LNCaP clone FGC (cell line): ENCODE results near the gene SP8.

Source experiments
- DNase-seq: peaks from one replicate; pipeline ENCODE4 v3.0.0-alpha.2; 2011; ENCODE audit warnings: low read depth
- H3K4me3 ChIP-seq: 2 replicates; pipeline ENCODE4 v1.5.1; 2011; ENCODE audit warnings: mild to moderate bottlenecking, low read depth, low read length, control low read depth
- CTCF ChIP-seq: IDR thresholded peaks from 2 replicates; pipeline ENCODE4 v1.5.1; 2012; ENCODE audit warnings: mild to moderate bottlenecking; ENCODE audit not compliant: control insufficient read depth, insufficient read depth; ENCODE audit errors: extremely low read depth

SP8 gene

GRCh38 chr7:20794676-20795075 lies 8.0 kb upstream of the SP8 start:
- DNase-seq, result no peak
- no peak overlapping the region for H3K4me3 ChIP-seq
- TF ChIP-seq CTCF, result no peak

DNA sequence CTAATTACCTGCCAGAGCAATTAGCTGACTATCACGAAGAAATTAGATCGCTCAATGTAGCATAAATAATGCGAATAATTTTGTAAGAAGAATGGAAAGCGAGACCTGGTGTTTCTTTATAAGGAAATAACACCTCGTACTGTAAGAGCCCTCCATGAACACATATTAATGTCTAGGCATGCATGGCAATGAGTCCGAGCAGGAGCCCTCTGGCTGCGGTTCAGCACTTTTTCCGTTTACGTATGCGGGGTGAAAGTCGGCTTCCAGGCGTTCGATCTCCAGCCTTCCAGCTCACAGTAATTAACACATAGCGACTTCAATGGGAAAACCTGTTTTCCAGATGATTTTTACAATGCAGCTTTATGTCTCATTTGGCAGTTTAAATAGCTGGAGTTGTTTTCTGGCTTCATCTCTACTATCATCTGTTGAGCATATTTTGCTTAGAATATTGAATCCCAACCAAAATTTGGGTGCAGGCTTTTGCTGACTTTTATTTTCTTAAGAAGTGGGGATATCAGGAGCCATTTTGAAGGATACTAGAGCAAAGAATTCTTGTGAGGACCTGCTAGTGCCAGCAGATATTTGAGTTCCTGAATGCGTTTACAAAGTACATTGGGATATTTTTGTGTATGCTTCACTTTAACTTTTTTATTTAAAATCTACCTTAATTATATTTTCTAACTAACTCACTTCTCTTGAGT lies 7.2 kb upstream of the SP8 start:
- no peak for TF ChIP-seq CTCF
- no peak overlapping the region for H3K4me3 ChIP-seq
- DNase-seq, result no peak

DNA sequence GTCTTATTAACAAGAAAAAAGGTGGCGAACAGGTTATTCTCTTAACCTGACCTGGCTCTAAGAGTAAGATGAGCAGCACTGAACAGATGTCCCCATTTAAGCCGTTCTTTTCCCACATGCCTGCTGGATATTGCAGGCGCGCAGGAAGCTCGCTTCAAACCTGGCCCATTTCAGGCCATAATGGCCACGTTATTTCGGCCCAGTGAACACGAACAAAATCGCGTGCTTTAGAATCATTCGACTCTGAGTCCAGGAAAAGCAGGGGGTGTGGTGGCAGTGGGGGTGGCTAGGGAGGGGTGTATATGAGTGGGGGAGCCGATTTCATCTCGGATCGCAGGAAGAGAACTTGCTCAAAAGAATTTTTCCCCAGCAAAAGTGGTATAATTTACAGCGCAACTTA lies 6.6 kb upstream of the SP8 start:
- DNase-seq, result no peak
- no peak overlapping the region for H3K4me3 ChIP-seq
- TF ChIP-seq CTCF, result no peak

- no peak overlapping the region for H3K4me3 ChIP-seq
- no peak for DNase-seq
- no peak for TF ChIP-seq CTCF
Observed at GRCh38 chr7:20791538-20792434, 5.1 kb upstream of the SP8 start.

DNA sequence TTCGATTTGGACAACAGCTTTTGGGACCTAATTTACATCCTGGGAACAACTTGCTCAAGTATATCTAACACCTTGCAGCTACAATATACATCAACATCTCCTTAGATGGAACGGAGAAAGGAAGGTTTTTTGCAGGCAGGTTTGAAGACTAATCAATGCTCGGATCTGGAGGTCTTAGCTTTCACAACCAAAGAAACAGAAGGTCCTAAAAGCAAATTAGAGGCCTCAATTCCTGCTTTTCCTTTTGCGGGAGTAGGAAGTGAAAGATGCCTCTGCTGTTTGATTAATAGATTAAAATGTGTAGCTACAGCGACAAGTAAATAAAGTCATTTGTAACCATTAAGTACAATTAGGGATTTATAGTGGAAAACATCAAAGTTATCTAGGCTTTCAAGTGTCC lies 3.7 kb upstream of the SP8 start:
- H3K4me3 ChIP-seq, result no peak overlapping the region
- TF ChIP-seq CTCF, result no peak
- DNase-seq, result no peak

DNA sequence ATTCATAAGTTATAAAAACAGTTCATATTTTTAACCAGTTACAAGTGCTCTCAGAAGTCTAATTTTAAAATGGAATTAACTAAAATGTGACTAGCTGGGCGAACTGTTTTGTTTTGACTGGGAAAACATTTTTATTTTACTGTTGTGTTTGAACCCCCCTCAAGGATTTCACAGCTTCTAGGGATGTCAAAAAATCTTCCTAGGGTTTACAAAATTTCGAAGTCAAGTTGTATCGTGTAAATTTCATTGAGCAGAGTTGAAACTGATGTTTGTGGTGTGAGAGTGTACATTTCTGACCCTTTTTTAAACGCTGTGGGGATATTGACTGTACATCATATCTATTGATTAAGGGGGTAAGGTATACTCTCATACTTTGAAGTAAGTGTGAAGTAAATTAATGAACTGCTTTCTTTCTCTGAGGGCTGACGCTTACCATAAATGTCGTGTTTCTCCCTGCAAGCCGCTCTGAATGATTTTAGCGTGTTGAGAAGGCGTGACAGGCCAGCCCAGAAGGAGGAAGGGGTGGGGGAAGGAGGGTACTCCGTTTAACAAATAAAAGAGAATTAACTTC lies 1.8 kb upstream of the SP8 start:
- no peak for TF ChIP-seq CTCF
- DNase-seq, result no peak
- H3K4me3 ChIP-seq, result no peak overlapping the region
